B cell (primary cell): ENCODE results near the gene TMEM185B.

Experiments
- EZH2 ChIP-seq: IDR thresholded peaks from 2 replicates; pipeline ENCODE4 v1.6.1; 2012; ENCODE audit warnings: borderline replicate concordance, low read depth, mild to moderate bottlenecking, moderate library complexity, low read length; ENCODE audit not compliant: insufficient read depth, poor library complexity, severe bottlenecking
- TF ChIP-seq, protein P1 (sequence below): fragments of 200-600 bp; IDR thresholded peaks from one replicate; pipeline ENCODE4 v1.8.0; 2022; ENCODE audit warnings: antibody characterized with exemption, mild to moderate bottlenecking

DNA sequence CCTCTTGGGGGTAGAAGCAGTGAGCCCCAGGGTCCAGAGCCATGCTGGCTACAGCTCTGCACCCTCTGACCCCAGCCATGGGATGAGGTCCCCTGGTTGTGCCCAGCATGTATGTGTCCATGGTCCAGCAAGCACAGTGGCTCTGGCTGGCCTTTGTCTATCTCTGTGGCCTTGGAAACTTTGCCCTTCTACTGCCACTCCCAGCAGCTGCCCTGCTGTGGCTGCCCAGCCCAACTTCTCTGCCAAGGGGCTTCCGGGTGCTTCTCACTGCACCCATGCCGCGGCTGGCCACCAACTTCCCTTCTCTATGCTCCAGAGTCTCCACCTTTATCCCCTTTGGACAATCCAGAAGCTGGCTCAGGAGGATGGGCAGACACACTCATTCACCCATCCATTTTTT is 18.8 kb downstream of the TMEM185B start:
- TF ChIP-seq, protein P1, sequence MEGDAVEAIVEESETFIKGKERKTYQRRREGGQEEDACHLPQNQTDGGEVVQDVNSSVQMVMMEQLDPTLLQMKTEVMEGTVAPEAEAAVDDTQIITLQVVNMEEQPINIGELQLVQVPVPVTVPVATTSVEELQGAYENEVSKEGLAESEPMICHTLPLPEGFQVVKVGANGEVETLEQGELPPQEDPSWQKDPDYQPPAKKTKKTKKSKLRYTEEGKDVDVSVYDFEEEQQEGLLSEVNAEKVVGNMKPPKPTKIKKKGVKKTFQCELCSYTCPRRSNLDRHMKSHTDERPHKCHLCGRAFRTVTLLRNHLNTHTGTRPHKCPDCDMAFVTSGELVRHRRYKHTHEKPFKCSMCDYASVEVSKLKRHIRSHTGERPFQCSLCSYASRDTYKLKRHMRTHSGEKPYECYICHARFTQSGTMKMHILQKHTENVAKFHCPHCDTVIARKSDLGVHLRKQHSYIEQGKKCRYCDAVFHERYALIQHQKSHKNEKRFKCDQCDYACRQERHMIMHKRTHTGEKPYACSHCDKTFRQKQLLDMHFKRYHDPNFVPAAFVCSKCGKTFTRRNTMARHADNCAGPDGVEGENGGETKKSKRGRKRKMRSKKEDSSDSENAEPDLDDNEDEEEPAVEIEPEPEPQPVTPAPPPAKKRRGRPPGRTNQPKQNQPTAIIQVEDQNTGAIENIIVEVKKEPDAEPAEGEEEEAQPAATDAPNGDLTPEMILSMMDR = no peak
- TF ChIP-seq EZH2 = no peak
